GM23248 (cell line): ENCODE results near the gene MMP2. TPM values are rescaled to one million over a fixed set of nuclear protein-coding genes. Genes with fewer than 3 reads are reported as not detected.

ENCODE experiments used
- DNase-seq: peaks from one replicate; pipeline ENCODE4 v3.0.0-alpha.2; 2015
- H2AFZ ChIP-seq: fragments of 200-600 bp; sonication (generic); 2 replicates; pipeline ENCODE4 v1.6.1; 2016; ENCODE audit warnings: antibody characterized with exemption
- H3F3A ChIP-seq: fragments of 200-600 bp; sonication (generic); 2 replicates; pipeline ENCODE4 v1.6.1; 2016; ENCODE audit warnings: mild to moderate bottlenecking, antibody characterized with exemption, mixed run types; ENCODE audit not compliant: insufficient read depth
- H3K27ac ChIP-seq: fragments of 200-600 bp; sonication (generic); 2 replicates; pipeline ENCODE4 v1.5.1; 2016; ENCODE audit warnings: mild to moderate bottlenecking
- H3K27me3 ChIP-seq: fragments of 200-600 bp; sonication (generic); replicated peaks from 2 replicates; pipeline ENCODE4 v1.6.1; 2016; ENCODE audit warnings: mild to moderate bottlenecking; ENCODE audit not compliant: insufficient read depth
- H3K36me3 ChIP-seq: fragments of 200-600 bp; sonication (generic); 2 replicates; pipeline ENCODE4 v1.6.1; 2016; ENCODE audit warnings: low read depth, mild to moderate bottlenecking
- H3K4me1 ChIP-seq: fragments of 200-600 bp; sonication (generic); 2 replicates; pipeline ENCODE4 v1.6.1; 2016; ENCODE audit warnings: mild to moderate bottlenecking; ENCODE audit not compliant: insufficient read depth
- H3K4me2 ChIP-seq: fragments of 200-600 bp; sonication (generic); one replicate; pipeline ENCODE4 v1.6.1; 2016; ENCODE audit warnings: mild to moderate bottlenecking; ENCODE audit not compliant: unreplicated experiment
- H3K4me3 ChIP-seq: fragments of 200-600 bp; sonication (generic); 2 replicates; pipeline ENCODE4 v1.5.1; 2016; ENCODE audit warnings: mild to moderate bottlenecking
- H3K79me2 ChIP-seq: fragments of 200-600 bp; sonication (generic); 2 replicates; pipeline ENCODE4 v1.6.1; 2016; ENCODE audit warnings: mild to moderate bottlenecking; ENCODE audit not compliant: insufficient read depth
- H3K9ac ChIP-seq: fragments of 200-600 bp; sonication (generic); 2 replicates; pipeline ENCODE4 v1.6.1; 2016; ENCODE audit warnings: mild to moderate bottlenecking
- H3K9me2 ChIP-seq: fragments of 200-600 bp; sonication (generic); 2 replicates; pipeline ENCODE4 v1.6.1; 2016; ENCODE audit warnings: mixed run types, mild to moderate bottlenecking, moderate library complexity; ENCODE audit not compliant: insufficient read depth
- H3K9me3 ChIP-seq: fragments of 200-600 bp; sonication (generic); one replicate; pipeline ENCODE4 v1.6.1; 2017; ENCODE audit warnings: low read depth
- H4K20me1 ChIP-seq: fragments of 200-600 bp; sonication (generic); 2 replicates; pipeline ENCODE4 v1.6.0; 2016; ENCODE audit not compliant: insufficient read depth
- EZH2 ChIP-seq: fragments of 200-600 bp; sonication (generic); IDR thresholded peaks from 2 replicates; pipeline ENCODE4 v1.6.1; 2018; ENCODE audit warnings: antibody characterized with exemption, mild to moderate bottlenecking; ENCODE audit not compliant: insufficient read depth, poor library complexity, severe bottlenecking
- EZH2phosphoT487 ChIP-seq: fragments of 200-600 bp; sonication (generic); IDR thresholded peaks from 2 replicates; pipeline ENCODE4 v1.6.1; 2018; ENCODE audit warnings: antibody characterized with exemption, moderate library complexity, mild to moderate bottlenecking, low read depth; ENCODE audit not compliant: insufficient read depth
- WGBS, 2 experiments: methylation state at CpG; one replicate each; pipeline ENCODE4 v1.1.6; 2015 to 2017; ENCODE audit warnings: low lambda C conversion rate in 2 of 2, low coverage in 1 of 2; ENCODE audit errors: missing lambda C conversion rate in 2 of 2; 5-methylcytosine and 5-hydroxymethylcytosine counted together
- in situ Hi-C: fragments of 300-500 bp; cut with MboI; formaldehyde crosslinking; loops from 2 replicates; pipeline ENCODE4 v1.15.0; 2020
- polyA plus RNA-seq: library from polyadenylated mRNA; unstranded; fragments of >200 nt; fragmentation: Nextera tagmentation; extraction: Ambion mirVana; gene quantifications from 2 replicates; pipeline ENCODE4 v1.2.1, GENCODE V29; 2016
- total RNA-seq: library from RNA; depleted of rRNA; stranded (reverse); fragments of >200 nt; shearing (Covaris generic); gene quantifications from 2 replicates; pipeline ENCODE4 v1.2.3, GENCODE V29; 2014

The MMP2 gene
- total and polyA plus RNA-seq, 2 experiments from 2014 or later: 1,299 to 1,484 TPM

- peak; percentile 40 for DNase-seq
- Histone ChIP-seq H3K36me3 (peaks cover 76% of the 10 kb centered on the region), H3K9ac (peak overlapping the region; percentile 50), H3K9me3 (no peaks in the 10 kb centered on the region), H2AFZ (no peak overlapping the region), H4K20me1 (no peaks in the 10 kb centered on the region), H3F3A (peaks cover 86% of the 10 kb centered on the region), H3K27me3 (no peaks in the 10 kb centered on the region), H3K4me1 (peaks cover 50% of the 10 kb centered on the region), H3K4me2 (peak overlapping the region; percentile 26), H3K27ac (peak overlapping the region; percentile 96), H3K79me2 (peaks cover 14% of the 10 kb centered on the region; the same call in 1 of the 2 replicates), H3K9me2 (no peaks in the 10 kb centered on the region), H3K4me3 (no peak overlapping the region)
- 43 to 49% methylated on average over 13 of the region's 13 CpGs for WGBS, 2 experiments
- in situ Hi-C loops: no loop called here
- TF ChIP-seq EZH2: no peak
- TF ChIP-seq EZH2phosphoT487: no peak
Measured at GRCh38 chr16:55502801-55503366, 23.9 kb downstream of the MMP2 start.

GRCh38 chr16:55503726-55504550, 24.9 kb downstream of the MMP2 start:
- Histone ChIP-seq H3K4me1 (peaks cover 40% of the 10 kb centered on the region), H3K9me3 (no peaks in the 10 kb centered on the region), H3K4me3 (no peak overlapping the region), H3K36me3 (peaks cover 72% of the 10 kb centered on the region), H4K20me1 (no peaks in the 10 kb centered on the region), H3K4me2 (no peak overlapping the region), H3K9me2 (no peaks in the 10 kb centered on the region), H3K27me3 (no peaks in the 10 kb centered on the region), H3F3A (peaks cover 82% of the 10 kb centered on the region), H3K27ac (0 out of 2 replicates have a peak overlapping the region, but pooled peaks have one; percentile 96), H3K9ac (0 out of 2 replicates have a peak overlapping the region, but pooled peaks have one; percentile 6), H2AFZ (no peak overlapping the region), H3K79me2 (peaks cover 14% of the 10 kb centered on the region; the same call in 1 of the 2 replicates)
- TF ChIP-seq EZH2 (no peak), EZH2phosphoT487 (no peak)
- no peak for DNase-seq
- 93 to 97% methylated on average over 8 of the region's 8 CpGs for WGBS, 2 experiments
- in situ Hi-C loops: no loop called here

- H3K4me3 ChIP-seq: no peak overlapping the region
- H3K4me1 ChIP-seq: peaks cover 34% of the 10 kb centered on the region
- H3K9me2 ChIP-seq: no peaks in the 10 kb centered on the region
- H3K79me2 ChIP-seq: peaks cover 14% of the 10 kb centered on the region; the same call in 1 of the 2 replicates
- no peak overlapping the region for H3K4me2 ChIP-seq
- no peak for TF ChIP-seq EZH2
- no peak for TF ChIP-seq EZH2phosphoT487
- no peaks in the 10 kb centered on the region for H4K20me1 ChIP-seq
- in situ Hi-C loops: no loop called here
- no peak overlapping the region for H3K27ac ChIP-seq
- no peak overlapping the region for H2AFZ ChIP-seq
- DNase-seq: no peak
- WGBS, 2 experiments: 95 to 96% methylated on average over 10 of the region's 10 CpGs
- H3K9me3 ChIP-seq: no peaks in the 10 kb centered on the region
- peaks cover 71% of the 10 kb centered on the region for H3F3A ChIP-seq
- H3K9ac ChIP-seq: no peak overlapping the region
- H3K27me3 ChIP-seq: no peaks in the 10 kb centered on the region
- peaks cover 72% of the 10 kb centered on the region for H3K36me3 ChIP-seq
Measured at GRCh38 chr16:55505333-55506015, 26.5 kb downstream of the MMP2 start.

- Histone ChIP-seq H3K27ac (no peak overlapping the region), H3K36me3 (peaks cover 70% of the 10 kb centered on the region), H3F3A (peaks cover 65% of the 10 kb centered on the region), H4K20me1 (no peaks in the 10 kb centered on the region), H3K4me1 (peaks cover 27% of the 10 kb centered on the region), H3K4me3 (no peak overlapping the region), H2AFZ (no peak overlapping the region), H3K9ac (no peak overlapping the region), H3K4me2 (no peak overlapping the region), H3K9me3 (no peaks in the 10 kb centered on the region), H3K79me2 (peaks cover 14% of the 10 kb centered on the region; the same call in 1 of the 2 replicates), H3K27me3 (no peaks in the 10 kb centered on the region), H3K9me2 (no peaks in the 10 kb centered on the region)
- in situ Hi-C loops: no loop called here
- no peak for TF ChIP-seq EZH2phosphoT487
- TF ChIP-seq EZH2: no peak
- 81 to 83% methylated on average over 7 of the region's 7 CpGs for WGBS, 2 experiments
- DNase-seq: no peak
Measured at GRCh38 chr16:55506083-55506482, 27.1 kb downstream of the MMP2 start.
